ENCODE results near the gene ELOA. TPM values are rescaled to one million over a fixed set of nuclear protein-coding genes. Genes with fewer than 3 reads are reported as not detected.

The ELOA gene
- polyA plus RNA-seq, 1 experiment, result 21.5 TPM

- Histone ChIP-seq H3K36me3 (ENCODE audit: control insufficient read depth, insufficient read depth, low read length) (peaks cover 20% of the 10 kb centered on the region), H3K27me3 (ENCODE audit: control insufficient read depth, insufficient read depth, low read length) (no peaks in the 10 kb centered on the region), H3K4me3 (ENCODE audit: low read depth, low read length) (no peak overlapping the region)
- ChIA-PET POLR2A (no interaction called here), CTCF (interaction anchor here (0.6 to 7.3 kb wide), 26 partner anchors 9 to 310 kb away, joined by 3 to 77 read pairs (median 4); partner anchors contain the start of genes GALE and HMGCL)
- no peak for DNase-seq (ENCODE audit: low read depth)
- TF ChIP-seq CTCF (IDR thresholded peaks at IDR 0.05; ENCODE audit: insufficient read depth, low read depth, low read length), result peak; percentile 88
Measured at GRCh38 chr1:23809751-23810171, 66.5 kb downstream of the ELOA start.

GRCh38 chr1:23810818-23811540 lies 67.7 kb downstream of the ELOA start:
- POLR2A ChIA-PET, result no interaction called here

More at GRCh38 chr1:23810818-23811540, 67.7 kb downstream of the ELOA start:
- Histone ChIP-seq H3K4me3 (ENCODE audit: low read depth, low read length) (no peak overlapping the region), H3K36me3 (ENCODE audit: control insufficient read depth, insufficient read depth, low read length) (peaks cover 23% of the 10 kb centered on the region), H3K27me3 (ENCODE audit: control insufficient read depth, insufficient read depth, low read length) (no peaks in the 10 kb centered on the region)
- peak; percentile 73 for TF ChIP-seq CTCF (IDR thresholded peaks at IDR 0.05; ENCODE audit: insufficient read depth, low read depth, low read length)
- DNase-seq (ENCODE audit: low read depth), result no peak
- CTCF ChIA-PET, result interaction anchor here (0.5 to 7.3 kb wide), 25 partner anchors 10 to 235 kb away, joined by 3 to 77 read pairs (median 4); partner anchors contain the start of genes GALE and HMGCL

Other genes starting within 250 kb of the ELOA start
- gene E2F2, start 212.2 kb upstream of the ELOA start, polyA plus RNA-seq (2011; rRNA removed), result 0.11 TPM in 2 replicates
- gene ID3, start 184.0 kb upstream of the ELOA start, polyA plus RNA-seq (2011; rRNA removed), result 230 and 379 TPM in 2 replicates
- gene RPL11, start 51.7 kb upstream of the ELOA start, polyA plus RNA-seq (2011; rRNA removed), result 1,288 and 1,806 TPM in 2 replicates
- gene PITHD1, start 34.9 kb downstream of the ELOA start, polyA plus RNA-seq (2011; rRNA removed), result 33.7 and 35.2 TPM in 2 replicates
- 31.3 and 51.9 TPM in 2 replicates for gene LYPLA2, start 47.7 kb downstream of the ELOA start, polyA plus RNA-seq (2011; rRNA removed)
- gene GALE, start 57.3 kb downstream of the ELOA start, polyA plus RNA-seq (2011; rRNA removed), result 23.8 and 36.1 TPM in 2 replicates
- 38.4 and 41.7 TPM in 2 replicates for gene HMGCL, start 82.0 kb downstream of the ELOA start, polyA plus RNA-seq (2011; rRNA removed)
- 12.5 and 22.8 TPM in 2 replicates for gene FUCA1, start 124.8 kb downstream of the ELOA start, polyA plus RNA-seq (2011; rRNA removed)
- gene CNR2, start 169.9 kb downstream of the ELOA start, polyA plus RNA-seq (2011; rRNA removed), result not detected in 2 replicates
- gene PNRC2, start 216.4 kb downstream of the ELOA start, polyA plus RNA-seq (2011; rRNA removed), result 30.0 and 51.1 TPM in 2 replicates
- 55.1 and 97.8 TPM in 2 replicates for gene SRSF10, start 236.9 kb downstream of the ELOA start, polyA plus RNA-seq (2011; rRNA removed)

Data from BJ (cell line).